ENCODE data around the gene COL28A1. TPM values are rescaled to one million over a fixed set of nuclear protein-coding genes. Genes with fewer than 3 reads are reported as not detected.
A peak's percentile ranks its signal among the peaks of the same experiment; 100 is the strongest.

The COL28A1 gene
- total and polyA plus RNA-seq, 2 of the 13 experiments (the other 11 are each of a cell fraction or from before 2014, with no cell fraction given) = 0.07 to 0.15 TPM

GRCh38 chr7:7352845-7353244, 182.8 kb downstream of the COL28A1 start:
- CTCF ChIA-PET (ENCODE audit: low intra/inter-chr PET ratio, low total read pairs) = no interaction called here
- peak; percentile 69 for ATAC-seq
- 28% methylated on average over 3 of the region's 3 CpGs for WGBS (ENCODE audit: low lambda C conversion rate)
- peak; percentile 12 for FAIRE-seq
- H3K4me3 ChIP-seq (replicated peaks in 1 of 3; ENCODE audit: insufficient read depth in 1 of 3, low read depth in 2 of 3, low read length in 3 of 3) = no peak overlapping the region
- TF ChIP-seq CTCF (CRISPR knock-in tag; IDR thresholded peaks at IDR 0.05) (peak; percentile 56), ZNF143 (CRISPR knock-in tag; IDR thresholded peaks at IDR 0.05) (no peak), STAG1 (CRISPR knock-in tag; IDR thresholded peaks at IDR 0.05) (peak; percentile 69)
- H3K9ac ChIP-seq (ENCODE audit: insufficient read depth, low read depth, low read length) = no peak overlapping the region
- no peak overlapping the region for H3K4me2 ChIP-seq (ENCODE audit: low read depth, low read length)
- H4K20me1 ChIP-seq (ENCODE audit: insufficient read depth, low read length) = no peaks in the 10 kb centered on the region
- no peaks in the 10 kb centered on the region for H3K9me3 ChIP-seq (ENCODE audit: low read length)
- BruUV-seq (replicated peaks) = no TSS peak
- in situ Hi-C loops (cut with HindIII; ENCODE audit: extremely low pct_ligation_motif_present, low pct_unique_long_range_greater_than_20kb) = no loop called here
- POLR2A ChIA-PET = no interaction called here
- no peak overlapping the region for H2AFZ ChIP-seq (ENCODE audit: low read length)
- intact Hi-C loops (cut with micrococcal nuclease; ENCODE audit: unreplicated experiment) = loop anchor here (1.0 kb wide), 1 partner anchor 171 kb away; the partner anchor contains the start of gene C1GALT1
- no peaks in the 10 kb centered on the region for H3K79me2 ChIP-seq (ENCODE audit: insufficient read depth, low read length)
- peak; percentile 12 for DNase-seq (ENCODE audit: low spot score)
- no peak overlapping the region for H3K27ac ChIP-seq (ENCODE audit: extremely low read length, insufficient read depth, low read length)
- H3K4me1 ChIP-seq (ENCODE audit: insufficient read depth, low read length) = no peaks in the 10 kb centered on the region
- H3K36me3 ChIP-seq (replicated peaks in 1 of 2; ENCODE audit: control insufficient read depth in 1 of 2, insufficient read depth in 2 of 2, low read length in 2 of 2) = no peaks in the 10 kb centered on the region
- H3K27me3 ChIP-seq (ENCODE audit: control insufficient read depth in 1 of 2, insufficient read depth in 2 of 2, low read length in 2 of 2) = no peaks in the 10 kb centered on the region

- ChIA-PET POLR2A (no interaction called here), CTCF (ENCODE audit: low intra/inter-chr PET ratio, low total read pairs) (no interaction called here)
- Histone ChIP-seq H3K4me1 (ENCODE audit: insufficient read depth, low read length) (no peaks in the 10 kb centered on the region), H3K79me2 (ENCODE audit: insufficient read depth, low read length) (no peaks in the 10 kb centered on the region), H3K9me3 (ENCODE audit: low read length) (no peaks in the 10 kb centered on the region), H2AFZ (ENCODE audit: low read length) (no peak overlapping the region), H3K27ac (ENCODE audit: extremely low read length, insufficient read depth, low read length) (no peak overlapping the region), H3K27me3 (ENCODE audit: control insufficient read depth in 1 of 2, insufficient read depth in 2 of 2, low read length in 2 of 2) (no peaks in the 10 kb centered on the region), H4K20me1 (ENCODE audit: insufficient read depth, low read length) (no peaks in the 10 kb centered on the region), H3K36me3 (replicated peaks in 1 of 2; ENCODE audit: control insufficient read depth in 1 of 2, insufficient read depth in 2 of 2, low read length in 2 of 2) (no peaks in the 10 kb centered on the region), H3K9ac (ENCODE audit: insufficient read depth, low read depth, low read length) (no peak overlapping the region), H3K4me2 (ENCODE audit: low read depth, low read length) (no peak overlapping the region), H3K4me3 (replicated peaks in 1 of 3; ENCODE audit: insufficient read depth in 1 of 3, low read depth in 2 of 3, low read length in 3 of 3) (no peak overlapping the region)
- DNase-seq (ENCODE audit: low spot score) = no peak
- BruUV-seq (replicated peaks) = no TSS peak
- no peak for FAIRE-seq
- ATAC-seq = no peak
- 0% methylated on average over 1 of the region's 1 CpG for WGBS (ENCODE audit: low lambda C conversion rate)
- in situ Hi-C loops (cut with HindIII; ENCODE audit: extremely low pct_ligation_motif_present, low pct_unique_long_range_greater_than_20kb) (no loop called here), intact Hi-C loops (cut with micrococcal nuclease; ENCODE audit: unreplicated experiment) (no loop called here)
- TF ChIP-seq RNF2 (conservative IDR thresholded peaks at IDR 0.05; ENCODE audit: low read depth) (no peak), LCORL (IDR thresholded peaks at IDR 0.05) (no peak), LCORL (CRISPR knock-in tag; IDR thresholded peaks at IDR 0.05) (no peak), SALL2 (CRISPR knock-in tag; IDR thresholded peaks at IDR 0.05) (no peak), SMAD3 (CRISPR knock-in tag; IDR thresholded peaks at IDR 0.05) (no peak), ZNF660 (CRISPR knock-in tag; IDR thresholded peaks at IDR 0.05; ENCODE audit: borderline replicate concordance, low read depth) (no peak), ELK4 (CRISPR knock-in tag; IDR thresholded peaks at IDR 0.05; ENCODE audit: borderline replicate concordance) (no peak)
Observed at GRCh38 chr7:7351832-7352231, 183.8 kb downstream of the COL28A1 start.

Data from HepG2 (cell line).